NCI-H446 treated with DMSO at 0.1 percent for 48 hours (cell line): Measurements from ENCODE around the gene GCNT4.

Source experiments
- DNase-seq: peaks from one replicate; lab custom pipeline; 2025; lab: John Stamatoyannopoulos, UW

GCNT4 gene

GRCh38 chr5:75016896-75017295 is 35.5 kb downstream of the GCNT4 start:
- DNase-seq = no peak

- no peak for DNase-seq
These were observed 39.6 kb downstream of the GCNT4 start for GRCh38 chr5:75012748-75013147.

- no peak for DNase-seq
These were observed 41.5 kb downstream of the GCNT4 start for GRCh38 chr5:75010838-75011237.

GRCh38 chr5:75009556-75010345 is 42.6 kb downstream of the GCNT4 start:
- DNase-seq = no peak

GRCh38 chr5:75006865-75007822 is 45.2 kb downstream of the GCNT4 start:
- DNase-seq = no peak

GRCh38 chr5:75005561-75005960 is 46.8 kb downstream of the GCNT4 start:
- DNase-seq = no peak
